ENCODE results near the gene ADORA1. TPM values are rescaled to one million over a fixed set of nuclear protein-coding genes. Genes with fewer than 3 reads are reported as not detected.

Gene ADORA1
- total RNA-seq, 2 experiments from 2014 or later: not detected

GRCh38 chr1:203167026-203167912 is 39.7 kb downstream of the ADORA1 start:
- ChIA-PET CTCF (no interaction called here), POLR2A (no interaction called here)
- Mint-ChIP-seq H3K36me3 (ENCODE audit: low read depth) (no peaks in the 10 kb centered on the region), H3K27ac (no peak overlapping the region), H3K27me3 (peaks cover 11% of the 10 kb centered on the region), H3K4me1 (ENCODE audit: low read depth) (no peaks in the 10 kb centered on the region), H3K9me3 (no peaks in the 10 kb centered on the region), H3K4me3 (no peak overlapping the region)
- H3K9me3 ChIP-seq (ENCODE audit: control insufficient read depth in 1 of 2, insufficient read depth in 1 of 2, low read length in 2 of 2): no peaks in the 10 kb centered on the region
- ATAC-seq (ENCODE audit: poor library complexity) (no peak), DNase-seq (peak in 1 of 14 experiments; percentile 7)
- no peaks in the 10 kb centered on the region for H3K4me1 ChIP-seq (ENCODE audit: insufficient read depth, low read length)
- H3K36me3 ChIP-seq (ENCODE audit: insufficient read depth, low read length): no peaks in the 10 kb centered on the region
- intact Hi-C loops (cut with DNase I, micrococcal nuclease): no loop called here
- H3K27me3 ChIP-seq (ENCODE audit: control insufficient read depth in 1 of 2, insufficient read depth in 2 of 2, low read length in 2 of 2): peaks cover 0 to 10% of the 10 kb centered on the region in 2 experiments
- TF ChIP-seq CTCF (IDR thresholded peaks at IDR 0.05): no peak
- H3K4me3 ChIP-seq (ENCODE audit: low read length): no peak overlapping the region
- no peak overlapping the region for H3K27ac ChIP-seq (ENCODE audit: low read depth in 1 of 2, low read length in 2 of 2)

GRCh38 chr1:203167913-203168200 is 40.3 kb downstream of the ADORA1 start:
- Mint-ChIP-seq H3K4me1 (ENCODE audit: low read depth) (no peaks in the 10 kb centered on the region), H3K27me3 (peaks cover 8% of the 10 kb centered on the region), H3K36me3 (ENCODE audit: low read depth) (no peaks in the 10 kb centered on the region), H3K27ac (no peak overlapping the region), H3K4me3 (no peak overlapping the region), H3K9me3 (no peaks in the 10 kb centered on the region)
- no peak overlapping the region for H3K27ac ChIP-seq (ENCODE audit: low read depth in 1 of 2, low read length in 2 of 2)
- CTCF ChIA-PET: no interaction called here
- TF ChIP-seq CTCF (IDR thresholded peaks at IDR 0.05): no peak
- no peak for ATAC-seq (ENCODE audit: poor library complexity)
- POLR2A ChIA-PET: no interaction called here
- no peaks in the 10 kb centered on the region for H3K36me3 ChIP-seq (ENCODE audit: insufficient read depth, low read length)
- H3K4me1 ChIP-seq (ENCODE audit: insufficient read depth, low read length): no peaks in the 10 kb centered on the region
- H3K27me3 ChIP-seq (ENCODE audit: control insufficient read depth in 1 of 2, insufficient read depth in 2 of 2, low read length in 2 of 2): peaks cover 0 to 6% of the 10 kb centered on the region in 2 experiments
- no peaks in the 10 kb centered on the region for H3K9me3 ChIP-seq (ENCODE audit: control insufficient read depth in 1 of 2, insufficient read depth in 1 of 2, low read length in 2 of 2)
- H3K4me3 ChIP-seq (ENCODE audit: low read length): no peak overlapping the region
- DNase-seq: no peak
- intact Hi-C loops (cut with DNase I, micrococcal nuclease): no loop called here

- Mint-ChIP-seq H3K9me3 (no peaks in the 10 kb centered on the region), H3K4me3 (no peak overlapping the region), H3K36me3 (ENCODE audit: low read depth) (no peaks in the 10 kb centered on the region), H3K27me3 (peaks cover 3% of the 10 kb centered on the region), H3K4me1 (ENCODE audit: low read depth) (no peaks in the 10 kb centered on the region), H3K27ac (no peak overlapping the region)
- peaks cover 0 to 6% of the 10 kb centered on the region in 2 experiments for H3K27me3 ChIP-seq (ENCODE audit: control insufficient read depth in 1 of 2, insufficient read depth in 2 of 2, low read length in 2 of 2)
- no peaks in the 10 kb centered on the region for H3K4me1 ChIP-seq (ENCODE audit: insufficient read depth, low read length)
- CTCF ChIA-PET: no interaction called here
- H3K9me3 ChIP-seq (ENCODE audit: control insufficient read depth in 1 of 2, insufficient read depth in 1 of 2, low read length in 2 of 2): no peaks in the 10 kb centered on the region
- POLR2A ChIA-PET: no interaction called here
- no peak overlapping the region for H3K27ac ChIP-seq (ENCODE audit: low read depth in 1 of 2, low read length in 2 of 2)
- H3K36me3 ChIP-seq (ENCODE audit: insufficient read depth, low read length): no peaks in the 10 kb centered on the region
- no peak for TF ChIP-seq CTCF (IDR thresholded peaks at IDR 0.05)
- no peak for ATAC-seq (ENCODE audit: poor library complexity)
- intact Hi-C loops (cut with DNase I, micrococcal nuclease): no loop called here
- no peak overlapping the region for H3K4me3 ChIP-seq (ENCODE audit: low read length)
- no peak for DNase-seq
Measured at GRCh38 chr1:203168256-203168786, 40.8 kb downstream of the ADORA1 start.
